Fibroblast of mammary gland (primary cell): ENCODE data around the gene VDAC1.
A peak's percentile ranks its signal among the peaks of the same experiment; 100 is the strongest.

Source experiments
- DNase-seq: peaks from one replicate; pipeline ENCODE4 v3.0.0-alpha.2; 2010; ENCODE audit warnings: low read depth
- H3K4me3 ChIP-seq: 2 replicates; pipeline ENCODE4 v1.5.1; 2011; ENCODE audit warnings: low read depth, mild to moderate bottlenecking, low read length, moderate library complexity; ENCODE audit not compliant: control insufficient read depth
- CTCF ChIP-seq: conservative IDR thresholded peaks from 2 replicates; pipeline ENCODE4 v1.5.1; 2011; ENCODE audit warnings: low read depth, low read length, inconsistent platforms; ENCODE audit not compliant: control insufficient read depth, insufficient read depth

The VDAC1 gene

DNA sequence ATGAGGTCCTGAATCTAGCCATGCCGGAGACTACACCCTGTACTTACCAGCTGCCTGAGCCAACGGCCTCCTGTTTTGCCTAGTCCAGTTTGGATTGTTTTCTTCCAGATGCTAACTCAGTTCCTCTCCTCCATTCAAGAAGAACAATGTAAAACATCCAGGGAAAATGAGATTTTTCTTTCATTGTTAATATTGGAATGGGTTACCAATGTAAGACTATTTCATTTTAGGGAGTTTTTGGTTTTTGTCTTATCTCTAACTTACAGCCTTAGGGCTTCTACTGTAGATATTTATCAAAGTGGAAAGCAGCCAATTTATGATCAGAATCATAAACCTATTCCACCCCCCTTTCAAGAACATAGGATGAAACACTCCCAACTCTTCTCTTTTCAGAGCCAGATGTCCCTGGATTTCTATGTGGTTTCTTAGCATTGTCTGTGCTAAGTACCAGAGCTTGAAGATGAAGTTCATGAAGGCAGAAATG, 3.5 kb upstream of the VDAC1 start:
- TF ChIP-seq CTCF, result no peak
- H3K4me3 ChIP-seq, result no peak overlapping the region
- DNase-seq, result no peak

DNA sequence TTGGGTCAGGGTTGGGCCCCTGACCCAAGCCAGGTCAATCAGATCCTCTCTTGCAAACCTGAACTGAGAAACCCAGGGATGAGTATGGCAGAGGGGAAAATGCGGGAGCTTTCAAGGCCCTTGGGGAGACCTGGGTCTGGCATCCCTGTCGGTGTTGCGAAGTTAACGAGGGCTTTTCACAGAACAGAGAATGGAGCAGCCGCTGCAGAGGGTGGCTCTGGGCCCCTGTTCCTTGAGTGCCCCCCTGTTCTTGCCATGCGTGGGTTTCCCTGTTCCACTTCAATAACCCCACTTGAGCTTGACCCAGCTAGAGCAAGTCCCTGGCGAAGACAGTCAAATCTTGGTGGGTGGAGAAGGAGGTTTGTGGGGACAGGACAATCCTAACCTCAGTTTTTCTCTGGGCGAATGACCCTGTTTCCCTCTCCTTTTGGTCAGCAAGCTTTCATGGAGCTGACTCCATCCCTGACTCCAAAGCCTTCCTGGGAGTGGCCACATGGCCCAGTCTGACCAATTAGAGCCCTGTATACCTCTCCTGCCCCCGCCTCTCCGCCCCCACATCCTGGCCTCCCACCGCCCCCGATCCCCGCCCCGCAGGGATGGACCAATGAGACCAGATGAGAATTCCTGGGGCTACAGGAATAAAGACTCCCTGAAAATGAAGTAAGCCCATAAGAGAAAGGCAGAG, 2.9 kb upstream of the VDAC1 start:
- DNase-seq, result peak; percentile 51
- no peak overlapping the region for H3K4me3 ChIP-seq
- TF ChIP-seq CTCF, result no peak

DNA sequence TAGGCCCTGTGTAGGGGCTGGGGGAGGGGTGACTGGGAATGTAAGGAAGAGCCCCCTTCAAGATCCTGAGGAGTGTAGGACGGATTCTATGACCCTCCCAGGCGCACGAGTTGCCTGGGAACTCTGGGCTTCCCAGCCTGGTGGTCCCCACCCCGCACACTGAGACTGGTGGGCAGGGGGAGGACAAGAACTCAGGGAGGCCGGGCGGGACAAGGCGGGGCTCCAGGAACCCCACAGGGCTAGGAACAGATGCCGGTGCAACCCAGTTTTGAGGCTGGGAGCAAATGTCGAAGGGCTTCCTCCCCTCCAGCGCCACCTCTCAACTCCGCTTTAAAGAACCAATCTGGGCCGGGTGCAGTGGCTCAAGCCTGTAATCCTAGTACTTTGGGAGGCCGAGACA, 1.3 kb upstream of the VDAC1 start:
- no peak for DNase-seq
- peak overlapping the region; percentile 64 for H3K4me3 ChIP-seq
- no peak for TF ChIP-seq CTCF

DNA sequence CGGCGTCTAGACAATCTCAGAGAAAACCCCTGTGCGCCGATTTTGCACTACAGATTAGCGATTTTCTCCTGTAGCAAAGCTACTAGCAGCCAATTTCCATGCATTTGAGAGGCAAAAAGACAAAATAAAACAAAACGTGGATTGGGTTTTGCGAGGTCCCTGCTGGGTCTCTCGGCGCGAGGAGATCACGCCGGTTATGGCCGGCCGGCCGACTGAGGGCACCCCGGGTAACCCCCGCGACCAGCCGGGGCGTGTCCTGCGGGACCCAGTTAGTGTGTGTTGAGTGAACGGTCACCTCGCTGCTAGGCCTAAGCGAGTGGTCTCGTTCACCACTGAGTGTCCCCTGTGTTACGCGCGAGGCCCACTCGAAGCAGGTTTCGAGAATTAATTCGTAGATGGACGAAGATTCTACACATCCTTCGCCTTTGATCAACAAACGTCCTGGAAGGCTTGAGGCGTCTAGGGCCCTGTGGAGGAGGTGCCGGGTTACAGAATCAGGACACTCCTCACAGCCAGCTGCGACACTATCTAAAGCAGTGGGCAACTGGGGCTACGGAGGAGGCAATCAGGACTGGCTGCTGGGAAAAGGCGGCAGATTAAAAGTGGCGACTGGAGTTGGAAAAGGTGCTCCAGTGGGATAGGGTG, 764 bp upstream of the VDAC1 start:
- TF ChIP-seq CTCF, result no peak
- H3K4me3 ChIP-seq, result peak overlapping the region; percentile 64

GRCh38 chr5:134003817-134004625, 754 bp downstream of the VDAC1 start:
- peak; percentile 54 for DNase-seq
- peak overlapping the region; percentile 82 for H3K4me3 ChIP-seq
- TF ChIP-seq CTCF, result no peak

More for the DNA sequence above, 764 bp upstream of the VDAC1 start:
- no peak for DNase-seq

GRCh38 chr5:134003064-134003816, 1.5 kb downstream of the VDAC1 start:
- TF ChIP-seq CTCF, result no peak
- no peak for DNase-seq
- peak overlapping the region; percentile 82 for H3K4me3 ChIP-seq
